GM18517 (cell line): Measurements from ENCODE around the gene PCDHGA2.
"Not testable (repeated sequence)": the region's sequence is repeated elsewhere in the genome, so short reads cannot be mapped to it uniquely, and the experiment has no call there.

ENCODE experiments used
- ATAC-seq: cut with Tn5 transposase; IDR thresholded peaks from one replicate; pipeline ENCODE4 v1.9.1; 2021; ENCODE audit warnings: mild to moderate bottlenecking, moderate library complexity; ENCODE audit not compliant: unreplicated experiment

Gene PCDHGA2

DNA sequence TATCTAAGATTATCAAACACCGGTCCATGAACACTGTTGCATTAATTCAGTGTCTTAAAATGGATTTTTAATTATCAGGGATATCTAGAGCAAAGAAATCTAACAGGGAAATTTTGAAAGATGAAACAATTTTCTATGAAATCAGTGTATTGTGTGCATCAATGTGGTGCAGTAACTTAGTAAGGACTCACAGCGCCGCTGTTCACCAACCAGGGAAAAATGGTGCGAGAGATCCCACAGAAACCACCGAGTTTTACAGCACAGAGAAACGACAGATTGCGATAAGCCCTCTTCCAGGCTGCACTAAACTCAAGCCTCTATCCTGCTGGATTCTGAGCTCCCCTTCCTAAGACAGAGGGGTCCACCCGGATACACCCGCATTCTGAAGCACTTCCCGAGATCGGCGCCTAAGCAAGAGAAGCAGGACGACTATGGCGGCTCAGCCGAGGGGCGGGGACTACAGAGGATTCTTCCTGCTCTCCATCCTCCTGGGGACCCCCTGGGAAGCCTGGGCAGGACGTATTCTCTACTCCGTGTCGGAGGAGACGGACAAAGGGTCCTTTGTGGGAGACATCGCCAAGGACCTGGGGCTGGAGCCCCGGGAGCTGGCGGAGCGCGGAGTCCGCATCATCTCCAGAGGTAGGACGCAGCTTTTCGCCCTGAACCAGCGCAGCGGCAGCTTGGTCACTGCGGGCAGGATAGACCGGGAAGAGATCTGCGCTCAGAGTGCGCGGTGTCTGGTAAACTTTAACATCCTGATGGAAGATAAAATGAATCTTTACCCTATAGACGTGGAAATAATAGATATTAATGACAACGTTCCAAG is 44.1 kb downstream of the PCDHGA2 start, which contains the start of gene PCDHGA7:
TSS of gene PCDHGA7 (plus strand) at position 274 of the 826 bp plus-strand sequence. CDS start at position 432, 158 bp downstream.
- ATAC-seq: no peak

DNA sequence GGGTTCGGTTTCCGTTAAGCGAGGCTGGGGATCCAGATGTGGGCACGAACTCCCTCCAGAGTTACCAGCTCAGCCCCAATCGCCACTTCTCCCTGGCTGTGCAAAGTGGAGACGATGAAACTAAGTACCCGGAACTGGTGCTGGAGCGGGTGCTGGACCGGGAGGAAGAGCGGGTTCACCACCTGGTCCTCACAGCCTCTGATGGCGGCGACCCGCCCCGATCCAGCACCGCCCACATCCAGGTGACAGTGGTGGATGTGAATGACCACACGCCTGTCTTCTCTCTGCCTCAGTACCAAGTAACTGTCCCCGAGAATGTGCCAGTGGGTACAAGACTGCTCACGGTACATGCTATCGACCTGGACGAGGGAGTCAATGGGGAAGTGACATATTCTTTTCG is 44.8 kb downstream of the PCDHGA2 start:
- no peak for ATAC-seq

DNA sequence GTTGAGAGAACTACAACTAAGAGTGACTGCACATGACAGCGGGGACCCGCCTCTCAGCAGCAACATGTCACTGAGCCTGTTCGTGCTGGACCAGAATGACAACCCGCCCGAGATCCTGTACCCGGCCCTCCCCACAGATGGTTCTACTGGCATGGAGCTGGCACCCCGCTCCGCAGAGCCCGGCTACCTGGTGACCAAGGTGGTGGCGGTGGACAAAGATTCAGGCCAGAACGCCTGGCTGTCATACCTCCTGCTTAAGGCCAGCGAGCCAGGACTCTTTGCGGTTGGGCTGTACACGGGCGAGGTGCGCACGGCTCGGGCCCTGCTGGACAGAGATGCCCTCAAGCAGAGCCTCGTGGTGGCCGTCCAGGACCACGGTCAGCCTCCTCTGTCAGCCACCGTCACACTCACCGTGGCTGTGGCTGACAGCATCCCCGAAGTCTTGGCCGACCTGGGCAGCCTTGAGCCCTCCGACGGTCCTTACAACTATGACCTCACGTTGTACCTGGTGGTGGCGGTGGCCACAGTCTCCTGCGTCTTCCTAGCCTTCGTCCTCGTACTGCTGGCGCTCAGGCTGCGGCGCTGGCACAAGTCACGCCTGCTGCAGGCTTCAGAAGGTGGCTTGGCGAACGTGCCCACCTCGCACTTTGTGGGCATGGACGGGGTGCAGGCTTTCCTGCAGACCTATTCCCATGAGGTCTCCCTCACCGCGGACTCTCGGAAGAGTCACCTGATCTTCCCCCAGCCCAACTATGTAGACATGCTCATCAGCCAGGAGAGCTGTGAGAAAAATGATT is 46.1 kb downstream of the PCDHGA2 start:
- no peak for ATAC-seq

DNA sequence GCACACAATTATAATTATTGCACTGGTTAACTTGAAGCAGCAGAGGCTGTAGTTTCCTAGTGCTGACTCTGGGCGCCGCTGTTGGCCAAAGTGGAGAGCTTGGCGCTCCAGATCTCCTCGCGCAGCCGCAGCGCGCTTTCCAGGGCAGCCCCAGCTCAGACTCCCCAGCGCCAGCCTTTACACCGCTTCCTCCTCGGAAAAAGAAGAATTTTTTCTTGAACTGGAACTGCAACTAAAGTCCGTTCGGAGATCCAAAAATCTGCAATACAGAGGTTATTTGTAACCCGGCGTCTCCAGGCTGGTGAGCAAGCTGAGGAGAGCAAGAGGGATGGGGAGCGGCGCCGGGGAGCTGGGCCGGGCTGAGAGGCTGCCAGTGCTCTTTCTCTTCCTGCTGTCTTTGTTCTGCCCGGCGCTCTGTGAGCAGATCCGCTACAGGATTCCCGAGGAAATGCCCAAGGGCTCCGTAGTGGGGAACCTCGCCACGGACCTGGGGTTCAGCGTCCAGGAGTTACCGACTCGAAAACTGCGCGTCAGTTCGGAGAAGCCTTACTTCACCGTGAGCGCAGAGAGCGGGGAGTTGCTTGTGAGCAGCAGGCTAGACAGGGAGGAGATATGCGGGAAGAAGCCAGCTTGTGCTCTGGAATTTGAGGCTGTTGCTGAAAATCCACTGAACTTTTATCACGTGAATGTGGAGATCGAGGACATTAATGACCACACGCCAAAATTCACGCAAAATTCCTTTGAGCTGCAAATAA is 49.2 kb downstream of the PCDHGA2 start, which contains the start of gene PCDHGB4:
TSS of gene PCDHGB4 (plus strand) at position 142 of the 755 bp plus-strand sequence. CDS start at position 329, 187 bp downstream.
- not testable (repeated sequence) for ATAC-seq

DNA sequence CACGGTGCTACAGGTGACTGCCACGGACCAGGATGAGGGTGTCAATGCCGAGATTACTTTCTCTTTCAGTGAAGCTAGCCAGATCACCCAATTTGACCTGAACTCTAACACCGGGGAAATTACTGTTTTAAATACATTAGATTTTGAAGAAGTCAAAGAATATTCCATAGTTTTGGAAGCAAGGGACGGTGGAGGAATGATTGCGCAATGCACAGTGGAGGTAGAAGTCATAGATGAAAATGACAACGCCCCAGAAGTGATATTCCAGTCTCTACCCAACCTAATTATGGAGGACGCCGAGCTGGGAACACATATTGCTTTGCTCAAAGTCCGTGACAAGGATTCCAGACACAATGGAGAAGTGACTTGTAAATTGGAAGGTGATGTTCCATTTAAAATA is 50.1 kb downstream of the PCDHGA2 start:
- ATAC-seq: no peak

DNA sequence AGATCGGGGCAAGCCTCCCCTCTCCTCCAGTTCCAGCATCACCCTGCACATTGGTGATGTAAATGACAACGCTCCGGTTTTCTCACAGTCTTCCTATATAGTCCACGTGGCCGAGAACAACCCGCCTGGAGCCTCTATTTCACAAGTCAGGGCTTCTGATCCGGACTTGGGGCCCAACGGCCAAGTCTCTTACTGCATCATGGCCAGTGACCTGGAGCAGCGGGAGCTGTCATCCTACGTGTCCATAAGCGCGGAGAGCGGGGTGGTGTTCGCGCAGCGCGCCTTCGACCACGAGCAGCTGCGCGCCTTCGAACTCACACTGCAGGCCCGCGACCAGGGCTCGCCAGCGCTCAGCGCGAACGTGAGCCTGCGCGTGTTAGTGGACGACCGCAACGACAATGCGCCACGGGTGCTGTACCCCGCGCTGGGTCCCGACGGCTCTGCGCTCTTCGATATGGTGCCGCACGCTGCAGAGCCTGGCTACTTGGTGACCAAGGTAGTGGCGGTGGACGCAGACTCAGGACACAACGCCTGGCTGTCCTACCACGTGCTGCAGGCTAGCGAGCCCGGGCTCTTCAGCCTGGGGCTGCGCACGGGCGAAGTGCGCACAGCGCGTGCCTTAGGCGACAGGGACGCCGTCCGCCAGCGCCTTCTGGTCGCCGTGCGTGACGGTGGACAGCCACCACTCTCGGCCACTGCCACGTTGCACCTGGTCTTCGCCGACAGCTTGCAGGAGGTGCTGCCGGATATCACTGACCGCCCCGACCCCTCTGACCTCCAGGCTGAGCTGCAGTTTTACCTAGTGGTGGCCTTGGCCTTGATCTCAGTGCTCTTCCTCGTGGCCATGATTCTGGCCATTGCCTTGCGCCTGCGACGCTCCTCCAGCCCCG is 50.8 kb downstream of the PCDHGA2 start:
- ATAC-seq: no peak

DNA sequence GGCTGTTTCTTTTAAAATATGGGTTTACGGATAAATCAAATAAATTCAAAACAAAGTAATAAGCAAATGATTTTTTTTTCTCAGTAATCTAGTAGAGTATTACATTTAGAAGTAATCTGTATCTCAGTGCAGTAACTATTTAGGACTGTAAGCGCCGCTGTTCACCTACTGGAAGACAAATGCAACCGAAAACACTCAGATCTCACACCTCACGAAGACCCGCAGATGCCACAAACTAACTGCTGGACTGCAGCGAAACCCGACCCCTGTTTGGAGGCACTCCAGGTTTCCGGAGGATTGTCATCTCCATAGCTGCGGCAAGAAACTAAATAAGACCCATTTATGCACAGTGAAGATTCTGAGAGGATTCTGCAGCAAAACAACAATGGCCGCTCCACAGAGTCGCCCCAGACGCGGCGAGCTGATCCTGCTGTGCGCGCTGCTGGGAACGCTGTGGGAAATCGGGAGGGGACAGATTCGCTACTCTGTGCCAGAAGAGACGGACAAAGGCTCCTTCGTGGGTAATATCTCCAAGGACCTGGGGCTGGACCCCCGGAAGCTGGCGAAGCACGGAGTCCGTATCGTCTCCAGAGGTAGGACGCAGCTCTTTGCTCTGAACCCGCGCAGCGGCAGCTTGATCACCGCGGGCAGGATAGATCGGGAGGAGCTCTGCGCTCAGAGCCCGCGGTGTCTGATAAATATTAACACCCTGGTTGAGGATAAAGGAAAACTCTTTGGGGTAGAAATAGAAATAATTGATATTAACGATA is 54.1 kb downstream of the PCDHGA2 start, which contains the start of gene PCDHGA8:
TSS of gene PCDHGA8 (plus strand) at position 205 of the 770 bp plus-strand sequence. CDS start at position 386, 181 bp downstream.
- ATAC-seq: no peak
